Measurements from ENCODE around the gene GET4.

The GET4 gene

GRCh38 chr7:919114-919442, 42.7 kb downstream of the GET4 start:
- TF ChIP-seq CTCF (IDR thresholded peaks at IDR 0.05; ENCODE audit: low read depth, low read length, missing control alignments) = no peak
- DNase-seq (ENCODE audit: low read depth) = no peak
- no peak overlapping the region for H3K4me3 ChIP-seq (ENCODE audit: low read depth, low read length)

- TF ChIP-seq CTCF (IDR thresholded peaks at IDR 0.05; ENCODE audit: low read depth, low read length, missing control alignments) = no peak
- H3K4me3 ChIP-seq (ENCODE audit: low read depth, low read length) = no peak overlapping the region
- DNase-seq (ENCODE audit: low read depth) = no peak
Measured at GRCh38 chr7:919924-920341, 43.6 kb downstream of the GET4 start.

- no peak for DNase-seq (ENCODE audit: low read depth)
- no peak for TF ChIP-seq CTCF (IDR thresholded peaks at IDR 0.05; ENCODE audit: low read depth, low read length, missing control alignments)
- no peak overlapping the region for H3K4me3 ChIP-seq (ENCODE audit: low read depth, low read length)
Measured at GRCh38 chr7:920351-921070, 44.2 kb downstream of the GET4 start.

- TF ChIP-seq CTCF (IDR thresholded peaks at IDR 0.05; ENCODE audit: low read depth, low read length, missing control alignments) = no peak
- no peak overlapping the region for H3K4me3 ChIP-seq (ENCODE audit: low read depth, low read length)
- DNase-seq (ENCODE audit: low read depth) = no peak
Measured at GRCh38 chr7:921071-921461, 44.7 kb downstream of the GET4 start.

GRCh38 chr7:921581-922333, 45.4 kb downstream of the GET4 start:
- DNase-seq (ENCODE audit: low read depth) = no peak
- peak overlapping the region; percentile 48 for H3K4me3 ChIP-seq (ENCODE audit: low read depth, low read length)
- TF ChIP-seq CTCF (IDR thresholded peaks at IDR 0.05; ENCODE audit: low read depth, low read length, missing control alignments) = no peak

- H3K4me3 ChIP-seq (ENCODE audit: low read depth, low read length) = peak overlapping the region; percentile 73
- TF ChIP-seq CTCF (IDR thresholded peaks at IDR 0.05; ENCODE audit: low read depth, low read length, missing control alignments) = no peak
- DNase-seq (ENCODE audit: low read depth) = no peak
Measured at GRCh38 chr7:922334-923107, 46.2 kb downstream of the GET4 start.
